ENCODE measurements around the gene DOCK8.
"Not testable (repeated sequence)": the region's sequence is repeated elsewhere in the genome, so short reads cannot be mapped to it uniquely, and the experiment has no call there.

DOCK8 gene

DNA sequence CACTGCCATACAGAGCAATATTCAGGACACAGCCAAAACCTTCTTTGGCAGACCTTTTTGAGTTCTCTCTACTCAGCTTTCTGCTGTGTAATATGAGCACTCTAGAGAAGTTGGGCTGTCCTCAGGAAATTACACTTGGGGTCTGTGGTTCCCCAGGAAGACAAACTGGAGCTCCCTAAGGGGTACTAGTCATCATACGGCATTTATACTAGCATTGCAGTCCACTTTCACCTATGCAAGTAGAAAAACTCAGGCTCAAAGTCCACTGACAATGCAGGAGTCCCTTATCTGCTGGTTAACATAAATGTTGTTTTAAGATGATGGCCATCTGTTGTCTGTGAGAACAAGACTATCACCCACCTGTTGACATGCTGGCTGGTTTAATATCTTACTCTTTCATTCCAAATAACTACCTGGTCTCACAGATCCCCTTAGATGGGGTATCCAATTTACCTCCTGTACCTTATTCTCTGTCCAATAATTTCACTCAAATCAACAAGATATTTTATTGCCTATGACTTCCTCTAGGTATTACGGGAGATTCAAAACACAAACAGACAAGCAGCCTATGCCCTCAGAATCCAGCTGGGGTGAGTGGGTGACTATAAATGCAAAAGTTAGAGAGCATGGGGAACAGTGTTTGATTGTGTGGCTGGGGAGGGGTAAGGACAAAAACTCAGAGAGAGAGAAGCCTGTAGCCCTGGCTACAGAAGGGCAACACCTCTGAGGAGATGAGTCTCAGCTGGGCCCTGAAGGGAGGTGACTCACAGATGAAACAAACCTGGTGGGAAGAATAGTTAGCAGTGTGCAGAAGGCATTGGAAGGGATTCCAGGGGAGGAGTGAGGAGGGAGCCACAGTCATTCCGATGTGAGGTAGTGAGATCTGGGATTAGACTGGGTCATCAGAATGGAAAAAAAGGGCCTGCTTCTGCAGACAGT lies 10.2 kb downstream of the DOCK8 start:
- FAIRE-seq (no peak), DNase-seq (ENCODE audit: insufficient read length, low spot score) (no peak)

DNA sequence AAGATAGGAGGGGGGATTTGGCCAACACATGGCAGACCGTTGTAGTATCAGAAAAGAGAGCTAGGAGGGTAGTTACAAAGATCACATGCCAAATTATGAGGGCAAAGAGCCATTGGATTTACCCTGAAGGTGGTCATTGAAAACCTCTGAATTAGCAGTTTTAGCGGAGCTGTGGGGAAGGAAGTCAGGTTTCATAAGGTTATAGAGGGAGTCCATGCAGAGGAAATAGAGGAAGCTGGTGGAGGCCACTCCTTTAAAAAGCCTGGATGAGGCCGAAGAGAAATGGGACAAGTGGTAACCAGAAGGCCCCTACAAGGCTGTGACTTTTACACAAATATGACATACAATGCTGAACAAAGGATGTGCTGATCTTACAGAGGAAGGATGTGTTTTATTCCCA lies 13.2 kb downstream of the DOCK8 start:
- no peak for FAIRE-seq
- no peak for DNase-seq (ENCODE audit: insufficient read length, low spot score)

DNA sequence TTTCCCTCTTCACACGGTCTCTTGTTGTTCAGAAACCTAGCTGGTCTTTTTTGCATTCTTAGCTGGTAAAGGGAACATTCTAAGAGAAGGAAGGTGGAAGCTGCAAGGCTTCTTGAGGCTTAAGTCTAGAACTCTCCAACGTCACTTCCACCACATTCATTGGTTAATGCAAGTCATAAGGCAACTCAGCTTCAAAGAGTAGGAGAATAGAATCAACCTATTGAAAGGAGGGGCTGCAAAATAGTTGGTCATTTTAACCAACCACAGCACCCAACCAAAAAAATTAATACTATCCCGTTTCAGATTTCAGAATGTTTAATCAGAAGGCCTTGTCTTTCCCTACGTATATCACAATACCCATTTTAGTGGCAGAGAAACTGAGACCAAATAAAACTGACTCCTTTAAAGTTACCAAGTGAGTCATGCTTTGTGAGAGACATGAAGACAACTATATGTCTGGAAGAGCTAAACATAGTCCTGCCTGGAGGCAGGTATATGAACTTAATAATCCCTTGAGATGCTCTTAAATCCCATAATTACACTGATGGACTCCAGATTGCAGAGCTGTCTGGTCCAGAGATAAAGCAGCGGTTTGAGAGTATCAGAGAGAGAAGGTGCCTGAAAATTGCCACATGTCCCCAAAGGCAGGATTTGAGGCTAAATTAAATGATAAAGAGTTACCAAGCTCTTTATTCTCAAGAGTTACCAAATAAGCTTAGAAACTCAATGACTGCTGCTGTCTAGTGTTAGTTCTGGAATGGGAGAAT lies 14.4 kb downstream of the DOCK8 start:
- no peak for FAIRE-seq
- no peak for DNase-seq (ENCODE audit: insufficient read length, low spot score)

DNA sequence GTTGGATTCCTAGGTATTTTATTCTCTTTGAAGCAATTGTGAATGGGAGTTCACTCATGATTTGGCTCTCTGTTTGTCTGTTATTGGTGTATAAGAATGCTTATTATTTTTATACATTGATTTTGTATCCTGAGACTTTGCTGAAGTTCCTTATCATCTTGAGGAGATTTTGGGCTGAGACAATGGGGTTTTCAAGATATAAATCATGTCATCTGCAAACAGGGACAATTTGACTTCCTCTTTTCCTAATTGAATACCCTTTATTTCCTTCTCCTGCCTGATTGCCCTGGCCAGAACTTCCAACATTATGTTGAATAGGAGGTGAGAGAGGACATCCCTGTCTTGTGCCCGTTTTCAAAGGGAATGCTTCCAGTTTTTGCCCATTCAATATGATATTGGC lies 17.0 kb downstream of the DOCK8 start:
- DNase-seq (ENCODE audit: insufficient read length, low spot score); FAIRE-seq: not testable (repeated sequence)

DNA sequence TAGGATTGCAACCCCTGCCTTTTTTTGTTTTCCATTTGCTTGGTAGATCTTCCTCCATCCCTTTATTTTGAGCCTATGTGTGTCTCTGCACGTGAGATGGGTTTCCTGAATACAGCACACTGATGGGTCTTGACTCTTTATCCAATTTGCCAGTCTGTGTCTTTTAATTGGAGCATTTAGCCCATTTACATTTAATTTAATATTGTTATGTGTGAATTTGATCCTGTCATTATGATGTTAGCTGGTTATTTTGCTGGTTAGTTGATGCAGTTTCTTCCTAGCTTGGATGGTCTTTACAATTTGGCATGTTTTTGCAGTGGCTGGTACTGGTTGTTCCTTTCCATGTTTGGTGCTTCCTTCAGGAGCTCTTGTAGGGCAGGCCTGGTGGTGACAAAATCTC lies 19.0 kb downstream of the DOCK8 start:
- not testable (repeated sequence) for DNase-seq (ENCODE audit: insufficient read length, low spot score); FAIRE-seq

DNA sequence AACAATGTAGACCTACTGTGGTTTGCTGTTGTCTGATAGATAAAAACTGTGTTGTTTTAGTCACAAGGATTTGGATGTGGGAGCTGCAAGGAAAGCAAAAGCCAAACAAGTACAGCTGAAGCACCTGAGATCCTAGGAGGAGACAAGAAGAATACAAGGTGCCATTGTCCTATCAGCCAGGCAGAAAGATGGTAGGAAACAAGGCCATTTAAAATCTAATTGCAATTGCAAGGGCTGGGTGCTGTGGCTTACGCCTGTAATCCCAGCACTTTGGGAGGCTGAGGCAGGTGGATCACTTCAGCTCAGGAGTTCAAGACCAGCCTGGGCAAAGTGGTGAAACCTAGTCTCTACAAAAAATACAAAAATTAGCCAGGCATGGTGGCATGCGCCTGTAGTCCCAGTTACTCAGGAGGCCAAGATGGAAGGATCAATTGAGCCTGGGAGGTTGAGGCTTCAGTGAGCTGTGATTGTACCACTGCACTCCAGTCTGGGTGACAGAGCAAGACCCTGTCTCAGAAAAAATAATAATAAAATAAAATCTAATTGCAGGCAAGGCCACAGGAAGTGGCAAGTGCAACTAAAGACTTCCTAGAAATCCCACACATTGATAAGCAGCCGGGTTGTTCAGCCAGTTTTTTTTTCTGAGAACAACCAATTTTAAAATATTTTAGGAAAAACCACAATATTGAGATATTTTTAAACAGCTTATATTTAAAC lies 22.6 kb downstream of the DOCK8 start:
- DNase-seq (ENCODE audit: insufficient read length, low spot score), result no peak
- no peak for FAIRE-seq

DNA sequence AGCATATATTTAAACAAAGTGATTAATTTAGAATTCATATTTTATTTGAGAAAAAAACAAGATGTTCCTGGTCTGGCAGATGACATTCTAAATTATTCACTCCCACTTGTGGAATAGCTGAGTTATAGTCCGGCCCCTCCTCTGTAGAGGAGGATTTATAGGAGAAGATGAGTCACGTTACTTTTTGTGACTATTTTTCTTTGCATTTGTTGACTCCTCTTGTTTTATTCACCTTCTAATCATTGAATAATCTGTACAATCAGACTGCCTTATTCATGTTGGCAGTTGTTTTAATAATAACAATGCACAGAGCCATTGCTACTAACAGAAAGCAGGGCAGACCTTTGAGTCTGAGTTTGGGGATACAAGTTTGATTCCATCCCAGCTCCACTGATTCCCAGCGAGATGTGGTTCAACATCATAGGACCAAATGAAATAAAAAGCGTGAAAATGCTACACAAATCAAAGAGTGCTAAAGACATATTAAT lies 23.2 kb downstream of the DOCK8 start:
- DNase-seq (ENCODE audit: insufficient read length, low spot score) (no peak), FAIRE-seq (no peak)

DNA sequence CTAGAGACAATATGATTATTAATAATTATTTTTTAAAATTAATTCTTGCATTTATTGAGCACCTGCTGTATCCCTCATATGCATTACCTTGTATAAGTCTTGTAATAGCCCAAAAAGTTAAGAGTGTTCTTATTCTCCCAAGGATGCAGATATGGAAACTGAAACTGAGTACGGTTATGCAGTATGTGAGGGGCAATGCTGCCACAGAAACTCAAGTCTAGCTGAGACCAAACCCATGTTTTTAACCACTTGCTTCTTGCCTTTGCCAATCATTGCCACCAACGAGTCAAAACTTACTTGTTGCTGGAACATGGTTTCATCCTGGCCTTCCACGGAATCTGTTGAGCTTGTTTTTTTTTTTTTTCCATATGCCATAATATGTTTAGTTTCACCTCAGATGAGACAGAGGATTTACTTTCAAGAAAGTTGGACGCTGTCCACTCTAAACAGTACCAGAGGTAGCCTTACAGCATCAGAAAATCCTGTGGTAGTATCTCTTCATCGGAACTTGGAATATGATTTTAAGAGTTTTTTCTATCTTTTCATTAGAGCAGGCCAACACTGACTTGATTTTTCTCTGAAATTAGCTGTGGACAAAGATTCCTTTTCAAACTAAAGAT lies 27.9 kb downstream of the DOCK8 start:
- FAIRE-seq (no peak), DNase-seq (ENCODE audit: insufficient read length, low spot score) (no peak)

DNA sequence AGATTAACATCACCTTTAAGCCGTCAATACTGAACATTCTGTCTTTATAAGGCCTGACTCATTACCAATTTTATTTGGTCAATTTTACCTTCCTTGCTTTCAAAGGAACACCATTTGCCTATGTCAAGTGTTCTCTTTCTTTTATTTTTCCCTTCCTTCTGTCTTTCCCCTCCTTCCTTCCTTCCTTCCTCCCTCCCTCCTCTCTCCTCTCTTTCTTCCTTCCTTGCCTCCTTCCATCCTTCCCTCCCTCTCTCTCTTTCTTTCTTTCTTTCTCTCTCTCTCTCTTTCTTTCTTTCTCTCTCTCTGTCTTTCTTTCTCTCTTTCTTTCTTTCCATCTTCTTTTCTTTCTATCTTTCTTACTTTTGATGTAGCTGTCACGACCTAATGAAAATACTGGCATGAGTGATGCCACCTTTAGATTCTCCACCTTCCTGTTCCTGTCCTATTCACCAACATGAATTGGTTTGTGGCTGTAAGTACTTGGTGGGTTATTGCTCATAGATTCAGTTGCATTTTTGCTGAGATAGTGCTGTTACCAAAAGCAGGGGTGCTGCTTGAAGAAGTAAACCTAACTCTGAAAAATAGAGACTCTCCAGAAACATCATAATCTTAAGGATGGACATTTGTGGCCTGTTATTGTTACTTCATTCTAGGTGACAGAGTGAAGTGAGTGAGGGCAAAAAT lies 33.8 kb downstream of the DOCK8 start:
- FAIRE-seq (no peak), DNase-seq (ENCODE audit: insufficient read length, low spot score) (no peak)

DNA sequence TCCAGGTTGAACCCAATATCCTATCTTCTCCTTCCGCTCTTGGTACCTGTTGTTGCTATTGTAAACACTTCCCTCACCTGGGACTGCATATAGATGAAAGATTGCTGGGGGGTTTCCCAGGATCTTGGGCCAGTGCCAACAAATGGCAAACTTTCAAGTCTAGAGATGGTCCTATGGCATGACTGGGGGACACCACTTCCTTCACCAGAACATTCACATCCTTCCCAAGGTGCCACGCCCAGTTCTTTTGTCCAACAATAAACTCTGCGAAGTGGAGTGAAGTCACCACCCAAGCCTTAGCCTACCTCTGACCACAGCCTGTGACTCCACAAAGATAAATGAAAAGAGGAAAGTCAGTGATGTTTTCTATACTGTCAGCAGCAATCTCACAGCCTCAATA lies 34.4 kb downstream of the DOCK8 start:
- no peak for DNase-seq (ENCODE audit: insufficient read length, low spot score)
- no peak for FAIRE-seq

DNA sequence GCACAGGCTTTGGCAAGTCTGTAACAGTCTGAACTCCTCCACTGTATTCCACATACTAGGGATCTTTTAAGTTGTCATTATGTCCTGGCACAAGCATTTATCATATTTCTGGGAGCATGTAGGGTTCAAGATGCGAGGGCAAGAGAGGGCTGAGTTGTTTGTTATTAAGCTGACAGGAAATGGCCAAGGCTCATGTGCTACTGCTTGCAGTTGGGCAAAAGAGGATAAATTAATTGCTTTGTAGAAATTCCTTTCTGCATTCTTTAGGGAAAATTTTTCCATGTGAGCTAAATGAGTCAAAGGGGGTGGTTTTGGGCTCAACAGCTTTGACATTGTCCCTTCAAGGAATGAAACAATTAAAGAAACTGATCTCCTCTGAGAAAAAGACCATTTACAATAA lies 35.4 kb downstream of the DOCK8 start:
- FAIRE-seq (no peak), DNase-seq (ENCODE audit: insufficient read length, low spot score) (no peak)

DNA sequence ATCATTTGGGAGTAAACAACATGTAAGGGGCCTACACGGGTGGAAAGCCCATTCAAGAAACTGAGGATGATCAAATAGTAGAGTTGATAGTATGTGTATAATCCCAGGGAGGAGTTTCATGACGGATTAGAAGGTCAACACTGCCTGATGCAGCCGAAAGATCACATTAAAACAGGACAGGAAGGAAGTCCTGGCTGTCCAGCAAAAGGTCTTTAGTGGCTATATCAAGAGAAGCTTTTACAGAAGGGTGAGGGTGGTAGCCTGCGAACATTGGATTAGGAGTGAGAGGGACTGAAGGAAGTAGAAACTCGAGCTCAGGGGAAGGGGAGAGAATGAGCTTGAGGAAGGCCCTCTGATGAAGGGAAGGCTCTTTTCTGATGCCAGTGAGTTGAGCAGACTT lies 36.0 kb downstream of the DOCK8 start:
- no peak for FAIRE-seq
- no peak for DNase-seq (ENCODE audit: insufficient read length, low spot score)

DNA sequence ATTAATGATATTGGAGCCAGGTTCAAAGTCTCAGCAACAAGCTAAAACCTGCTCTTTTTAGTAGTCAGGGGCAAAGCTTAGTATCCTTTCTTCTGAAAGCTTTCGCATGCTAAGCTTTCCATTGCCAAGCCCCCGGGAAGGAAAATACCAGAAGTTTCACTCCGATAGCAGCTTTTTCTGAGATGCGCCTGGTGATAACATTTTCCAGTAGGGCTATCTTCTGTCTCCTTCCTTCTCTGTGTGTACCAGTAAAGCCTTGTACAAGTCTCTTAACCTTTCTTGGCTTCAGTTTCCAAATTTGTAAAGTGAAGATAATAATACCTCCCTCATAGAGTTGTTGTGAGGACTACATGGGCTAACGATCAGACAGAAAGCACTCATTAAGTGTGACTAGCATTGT lies 36.7 kb downstream of the DOCK8 start:
- FAIRE-seq (no peak), DNase-seq (ENCODE audit: insufficient read length, low spot score) (no peak)

DNA sequence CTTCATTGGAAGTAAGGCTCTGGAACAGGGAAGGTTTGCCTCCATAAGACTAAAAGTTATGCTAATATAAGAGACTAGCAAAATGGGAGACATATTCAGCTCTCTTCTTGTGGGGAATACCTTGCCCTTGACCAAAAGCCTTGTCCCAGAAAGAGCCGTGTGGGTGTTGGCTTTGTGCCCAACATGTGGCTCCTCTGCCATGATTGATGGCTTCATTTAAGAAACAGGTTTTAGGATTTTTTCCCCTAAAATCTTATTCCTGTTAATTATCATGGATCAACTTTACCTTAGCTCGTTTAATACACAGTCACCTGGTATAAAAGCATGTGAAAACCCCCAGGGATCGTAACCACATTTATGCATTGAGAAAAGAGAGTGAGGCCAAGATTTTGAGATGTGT lies 38.9 kb downstream of the DOCK8 start:
- FAIRE-seq (no peak), DNase-seq (ENCODE audit: insufficient read length, low spot score) (no peak)

DNA sequence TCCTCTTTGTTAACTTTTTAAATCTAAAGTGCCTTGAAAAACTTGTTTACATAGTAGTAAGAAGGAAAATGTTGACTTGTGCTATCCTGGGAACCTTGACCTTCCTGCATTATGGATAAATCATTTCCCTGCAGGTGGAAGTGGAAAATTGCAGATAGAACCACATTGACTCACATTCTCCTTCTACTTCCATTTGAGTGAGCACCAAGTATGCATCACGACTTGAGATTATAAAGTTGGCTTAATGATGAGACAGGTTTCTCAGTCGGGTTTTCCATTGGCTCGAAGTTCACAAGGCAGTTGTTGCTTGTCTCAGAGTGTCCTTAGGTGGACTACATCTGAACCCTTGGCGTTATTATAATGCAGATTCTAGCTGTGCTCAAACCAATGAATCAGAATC lies 39.9 kb downstream of the DOCK8 start:
- no peak for DNase-seq (ENCODE audit: insufficient read length, low spot score)

DNA sequence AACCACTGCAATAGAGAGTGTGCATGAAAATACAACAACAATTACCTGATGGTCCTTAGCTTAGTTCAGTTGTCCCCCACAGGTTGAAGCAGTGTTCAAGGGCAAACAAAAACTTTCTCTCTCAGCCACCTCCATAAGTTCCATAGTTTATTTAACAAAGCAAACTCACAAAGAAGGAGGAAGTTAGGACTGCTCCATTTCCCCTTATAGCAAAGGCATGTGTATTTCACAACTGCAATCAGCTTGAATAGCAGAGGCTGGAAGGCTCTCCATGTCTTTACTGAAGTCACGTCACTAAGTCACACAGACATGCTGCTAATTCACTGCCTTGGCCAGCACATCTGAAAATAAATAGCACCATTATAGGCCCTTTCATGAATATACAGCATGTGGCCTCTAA lies 43.3 kb downstream of the DOCK8 start:
- FAIRE-seq (no peak), DNase-seq (ENCODE audit: insufficient read length, low spot score) (no peak)

More for the DNA sequence above, 39.9 kb downstream of the DOCK8 start:
- FAIRE-seq, result no peak

DNA sequence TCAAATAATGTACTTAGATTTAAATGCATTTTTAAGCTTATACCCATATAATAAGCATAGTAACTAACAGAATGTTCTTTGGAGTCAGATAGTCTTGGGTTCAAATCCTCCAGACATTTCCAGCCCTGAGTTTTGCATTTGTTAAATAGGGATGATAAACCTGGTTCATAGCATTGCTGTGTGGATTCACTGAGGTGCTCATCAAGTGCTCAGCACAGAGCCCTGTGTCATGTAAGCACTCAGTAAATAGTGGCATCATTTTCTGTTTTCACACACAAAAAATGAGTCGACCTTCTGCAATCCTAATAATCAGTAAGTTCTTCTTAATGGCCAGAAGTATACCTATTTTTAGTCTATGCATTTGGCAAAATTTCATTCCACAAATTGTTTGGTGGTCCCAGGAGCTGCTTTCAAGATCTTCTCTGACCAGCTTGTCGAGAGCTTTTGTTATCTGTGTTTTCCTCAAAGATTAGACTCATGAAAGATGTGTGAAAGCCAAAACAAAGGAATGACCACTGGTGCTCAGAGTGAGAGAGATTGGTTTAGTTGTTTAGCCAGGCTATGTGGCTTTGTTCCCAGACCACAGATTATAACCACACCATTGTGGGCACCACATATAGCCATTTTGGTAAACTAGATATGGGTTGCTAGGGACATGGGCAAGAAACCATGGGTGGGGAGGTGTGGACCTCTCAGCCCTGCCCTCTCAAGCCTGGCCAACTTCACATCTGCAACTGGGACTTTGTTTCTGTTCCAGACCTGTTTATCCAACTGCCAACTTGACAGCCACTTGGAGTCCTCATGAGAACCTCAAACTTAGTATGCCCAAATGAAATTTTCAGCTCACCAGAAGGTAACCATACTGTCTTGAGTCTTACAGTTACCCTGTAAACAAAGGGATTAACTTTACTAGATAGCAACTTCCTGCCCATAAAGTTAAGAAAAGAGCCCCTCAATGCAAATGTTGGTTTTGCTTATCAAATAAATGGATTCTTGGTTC lies 45.0 kb downstream of the DOCK8 start:
- FAIRE-seq (no peak), DNase-seq (ENCODE audit: insufficient read length, low spot score) (no peak)

DNA sequence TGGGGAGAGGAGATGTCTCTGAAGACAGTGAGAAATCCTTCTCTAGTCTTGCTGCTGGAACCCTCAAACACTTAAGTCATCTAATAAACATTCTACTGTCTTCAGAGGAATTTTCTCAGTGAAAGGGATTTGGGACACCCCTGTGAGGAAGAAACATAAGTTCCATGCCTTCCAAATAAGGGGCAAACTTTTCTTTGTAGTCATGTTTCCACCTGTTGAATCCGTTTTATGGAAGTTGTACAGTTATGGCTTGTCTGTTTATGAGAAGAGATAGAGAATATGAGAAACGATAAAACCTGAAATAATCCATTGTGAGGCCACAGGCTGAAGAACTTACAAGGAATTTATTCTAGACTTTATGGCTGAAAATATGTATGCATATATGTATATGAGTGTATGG lies 49.6 kb downstream of the DOCK8 start:
- no peak for FAIRE-seq
- no peak for DNase-seq (ENCODE audit: insufficient read length, low spot score)

Measured in HTR-8/SVneo (cell line).